Thyroid gland (tissue), 4 donors: ENCODE measurements around the gene SLC24A4.

Experiments used
- POLR2A ChIP-seq, 2 donors: fragments of 450-650 bp; IDR thresholded peaks; one replicate each; pipeline ENCODE4 v1.6.1; 2017; ENCODE audit warnings: antibody characterized with exemption in 2 of 2, mild to moderate bottlenecking in 2 of 2, moderate library complexity in 1 of 2
- TF ChIP-seq, protein P1 (sequence below), 6 experiments: fragments of 200-600 bp in 3 of 6; fragments of 450-650 bp in 3 of 6; sonication (generic) in 3 of 6; IDR thresholded peaks; one replicate each; pipeline ENCODE4 v1.5.1; 2016 to 2019; ENCODE audit warnings: antibody characterized with exemption in 6 of 6, mild to moderate bottlenecking in 2 of 6, inconsistent platforms in 1 of 6, moderate library complexity in 1 of 6

DNA sequence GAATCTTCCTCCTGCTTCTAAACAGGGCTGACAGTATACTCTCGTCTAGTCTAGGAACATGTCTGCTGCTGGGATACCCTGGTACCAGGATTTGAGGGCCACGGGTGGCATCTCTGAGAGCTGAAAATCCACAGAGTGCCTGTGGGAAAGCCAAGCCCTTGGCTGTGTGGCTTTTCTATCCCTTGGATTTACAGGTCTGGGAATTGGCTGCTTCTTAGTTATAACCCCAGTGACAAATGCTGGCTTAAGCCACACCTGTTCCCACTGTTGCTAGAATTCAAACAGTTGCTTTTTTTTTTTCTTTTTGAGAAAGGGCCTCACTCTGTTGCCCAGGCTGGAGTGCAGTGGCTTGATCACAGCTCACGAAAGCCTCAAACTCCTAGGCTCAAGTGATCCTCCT, 176.3 kb downstream of the SLC24A4 start:
- TF ChIP-seq, protein P1, sequence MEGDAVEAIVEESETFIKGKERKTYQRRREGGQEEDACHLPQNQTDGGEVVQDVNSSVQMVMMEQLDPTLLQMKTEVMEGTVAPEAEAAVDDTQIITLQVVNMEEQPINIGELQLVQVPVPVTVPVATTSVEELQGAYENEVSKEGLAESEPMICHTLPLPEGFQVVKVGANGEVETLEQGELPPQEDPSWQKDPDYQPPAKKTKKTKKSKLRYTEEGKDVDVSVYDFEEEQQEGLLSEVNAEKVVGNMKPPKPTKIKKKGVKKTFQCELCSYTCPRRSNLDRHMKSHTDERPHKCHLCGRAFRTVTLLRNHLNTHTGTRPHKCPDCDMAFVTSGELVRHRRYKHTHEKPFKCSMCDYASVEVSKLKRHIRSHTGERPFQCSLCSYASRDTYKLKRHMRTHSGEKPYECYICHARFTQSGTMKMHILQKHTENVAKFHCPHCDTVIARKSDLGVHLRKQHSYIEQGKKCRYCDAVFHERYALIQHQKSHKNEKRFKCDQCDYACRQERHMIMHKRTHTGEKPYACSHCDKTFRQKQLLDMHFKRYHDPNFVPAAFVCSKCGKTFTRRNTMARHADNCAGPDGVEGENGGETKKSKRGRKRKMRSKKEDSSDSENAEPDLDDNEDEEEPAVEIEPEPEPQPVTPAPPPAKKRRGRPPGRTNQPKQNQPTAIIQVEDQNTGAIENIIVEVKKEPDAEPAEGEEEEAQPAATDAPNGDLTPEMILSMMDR (IDR thresholded peaks at IDR 0.05), result no peak
- no peak for TF ChIP-seq POLR2A (IDR thresholded peaks at IDR 0.05)
